Measurements from ENCODE around the gene CLDN25.

The CLDN25 gene

DNA sequence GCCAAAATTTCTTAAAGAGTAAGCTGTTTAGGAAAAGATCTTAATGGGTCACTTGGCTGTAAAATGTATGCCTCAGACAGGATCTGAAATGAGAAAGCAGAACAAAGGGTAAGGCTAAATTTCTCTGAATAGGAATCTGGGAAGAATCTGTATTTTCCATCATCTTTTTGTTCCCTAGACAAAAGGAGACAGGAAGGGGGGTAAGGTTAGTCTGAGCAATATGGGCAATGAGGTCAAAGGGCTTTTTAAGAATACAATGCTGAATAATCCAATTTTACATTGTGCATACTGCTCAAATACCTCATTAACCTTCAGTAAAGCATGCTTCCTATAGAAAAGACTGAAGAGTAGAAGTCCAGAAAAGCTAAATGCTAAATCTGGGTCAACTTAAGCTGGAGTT is 34.6 kb downstream of the CLDN25 start:
- no peak for DNase-seq

DNA sequence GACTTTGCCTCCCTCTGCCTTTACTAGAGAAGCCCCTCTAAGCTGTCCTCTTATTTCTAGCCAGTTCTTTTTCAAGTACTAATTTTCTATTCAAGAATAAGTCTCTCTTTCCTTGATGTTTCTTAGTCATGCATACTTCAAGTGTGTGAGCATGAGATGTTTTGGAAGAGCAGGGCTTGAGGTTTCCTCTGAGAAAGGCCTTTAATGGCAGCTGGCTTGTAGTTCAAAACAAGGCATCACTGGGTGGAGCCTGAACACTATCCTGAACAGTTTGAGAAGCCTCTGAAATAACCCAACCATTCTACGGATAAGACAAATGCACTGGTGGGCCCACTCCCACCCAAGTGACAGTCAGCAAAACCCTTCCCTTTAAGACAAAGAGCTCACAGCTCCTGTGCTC is 37.6 kb downstream of the CLDN25 start:
- no peak for DNase-seq

DNA sequence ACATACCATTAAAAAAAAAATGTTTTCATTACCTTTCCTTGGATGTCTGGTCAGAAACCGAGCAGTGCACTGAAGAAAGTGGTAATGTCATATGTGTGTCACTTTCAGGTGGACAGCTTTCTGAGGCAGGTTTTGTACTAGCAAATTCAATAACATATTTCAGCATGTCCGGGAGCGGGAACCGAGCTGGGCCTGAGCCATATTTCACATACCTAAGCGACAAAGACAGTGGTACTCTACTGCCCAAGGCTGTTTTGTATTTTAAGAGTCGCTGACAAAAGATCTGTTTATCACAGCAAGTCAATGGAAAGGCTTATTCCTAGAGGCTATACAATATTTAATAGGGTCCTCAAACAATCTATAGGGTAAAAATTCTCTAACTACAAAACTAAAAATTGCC is 38.0 kb downstream of the CLDN25 start:
- DNase-seq: no peak

GRCh38 chr11:113818426-113818825 is 38.8 kb downstream of the CLDN25 start:
- no peak for DNase-seq

GRCh38 chr11:113827477-113827876 is 47.9 kb downstream of the CLDN25 start:
- DNase-seq: no peak

DNA sequence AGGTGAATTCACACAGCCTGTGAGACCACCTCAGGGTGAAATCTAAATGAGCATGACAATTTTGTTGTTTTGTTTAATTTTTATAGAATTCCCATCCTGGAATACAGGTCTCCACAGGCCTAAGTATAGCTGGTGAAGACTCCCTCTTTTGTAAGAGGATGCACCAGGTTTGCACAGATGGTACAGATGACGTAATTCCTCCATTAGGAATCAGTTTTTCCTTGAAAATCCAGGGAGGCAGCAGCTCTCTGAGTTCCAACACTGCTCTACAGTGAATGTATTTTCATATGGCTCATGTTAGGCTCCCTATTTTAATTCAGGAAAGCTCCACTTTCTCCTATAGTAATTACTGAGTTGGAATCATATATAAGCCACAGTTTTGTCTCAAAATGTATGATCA is 48.6 kb downstream of the CLDN25 start:
- DNase-seq: no peak

- DNase-seq: no peak
These were observed 50.2 kb downstream of the CLDN25 start for GRCh38 chr11:113829751-113830150.

All from activated naive CD4-positive, alpha-beta T cell (primary cell).